Urinary bladder (tissue), 4 donors: ENCODE measurements around the gene RHOD. TPM values are rescaled to one million over a fixed set of nuclear protein-coding genes. Genes with fewer than 3 reads are reported as not detected.

ENCODE experiments used
- DNase-seq: peaks from one replicate; pipeline ENCODE4 v3.0.0-alpha.2; 2015; ENCODE audit errors: extremely low spot score
- H3K27ac ChIP-seq: one replicate; pipeline ENCODE4 v1.5.1; 2013; ENCODE audit warnings: low read depth, mild to moderate bottlenecking, moderate library complexity
- H3K36me3 ChIP-seq: one replicate; pipeline ENCODE4 v1.6.1; 2013; ENCODE audit warnings: mild to moderate bottlenecking, moderate library complexity; ENCODE audit not compliant: insufficient read depth
- H3K4me1 ChIP-seq: one replicate; pipeline ENCODE4 v1.6.1; 2013; ENCODE audit warnings: mild to moderate bottlenecking, moderate library complexity; ENCODE audit not compliant: insufficient read depth
- H3K4me3 ChIP-seq: one replicate; pipeline ENCODE4 v1.5.1; 2013; ENCODE audit warnings: low read depth, low read length
- WGBS: extraction: QIAGEN DNeasy Blood & Tissue Kit; methylation state at CpG from one replicate; pipeline ENCODE4 v1.1.7; 2013; 5-methylcytosine and 5-hydroxymethylcytosine counted together
- polyA plus RNA-seq: library from polyadenylated mRNA; stranded (reverse); fragments of 200-250 nt; gene quantifications from one replicate; pipeline ENCODE4 v1.2.3, GENCODE V29; 2013
- total RNA-seq: library from RNA; depleted of rRNA; stranded (reverse); fragments of >200 nt; gene quantifications from one replicate; pipeline ENCODE4 v1.2.3, GENCODE V29; 2014
- donor health status: healthy with polysubstance abuse.
- donor health status: healthy.

RHOD gene
- total and polyA plus RNA-seq, 2 donors, result 3.9 to 10.1 TPM

DNA sequence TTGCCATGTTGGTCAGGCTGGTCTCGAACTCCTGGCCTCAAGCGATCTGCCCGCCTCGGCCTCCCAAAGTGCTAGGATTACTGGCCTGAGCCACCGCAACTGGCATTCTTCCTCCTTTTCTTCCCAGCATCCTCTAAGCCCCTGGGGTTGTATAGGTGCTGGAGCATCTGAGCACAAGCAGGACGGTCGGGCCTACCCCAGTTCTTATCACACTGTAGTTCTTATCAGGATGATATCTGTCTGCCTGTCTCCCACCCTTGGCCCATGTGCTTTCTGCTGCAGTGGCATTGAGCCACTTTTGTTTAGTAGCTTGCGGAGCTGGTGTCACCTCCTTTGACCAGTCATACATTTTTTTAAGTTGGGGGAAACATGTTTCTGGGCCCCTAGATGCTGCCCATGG is 1.9 kb downstream of the RHOD start:
- Histone ChIP-seq H3K4me3 (no peak overlapping the region), H3K27ac (no peak overlapping the region), H3K4me1 (peaks cover 7% of the 10 kb centered on the region), H3K36me3 (no peaks in the 10 kb centered on the region)
- 88% methylated on average over 8 of the region's 8 CpGs for WGBS
- DNase-seq, result no peak

DNA sequence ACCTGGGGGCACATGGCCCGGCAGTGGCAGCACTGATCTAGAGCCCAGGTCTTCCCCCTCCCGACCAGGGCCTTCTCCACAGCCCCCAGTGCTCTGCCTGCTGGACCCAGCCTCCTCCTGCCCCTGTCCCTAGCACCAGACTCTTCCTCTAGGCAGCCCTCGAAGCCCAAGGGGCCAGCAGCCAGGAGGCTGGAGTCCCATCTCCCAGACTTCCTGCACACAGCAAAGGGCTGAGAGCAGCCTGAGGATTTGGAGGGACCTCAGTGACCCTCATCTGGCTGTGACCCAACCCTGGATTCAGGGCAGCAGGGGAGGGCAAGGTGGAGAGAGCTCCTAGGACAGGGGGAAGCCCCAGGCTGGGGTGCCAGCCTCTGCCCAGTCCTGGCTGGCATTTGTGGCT is 3.0 kb downstream of the RHOD start:
- no peak overlapping the region for H3K4me3 ChIP-seq
- no peak for DNase-seq
- no peak overlapping the region for H3K27ac ChIP-seq
- no peaks in the 10 kb centered on the region for H3K36me3 ChIP-seq
- WGBS, result 83% methylated on average over 3 of the region's 3 CpGs
- H3K4me1 ChIP-seq, result peaks cover 7% of the 10 kb centered on the region

DNA sequence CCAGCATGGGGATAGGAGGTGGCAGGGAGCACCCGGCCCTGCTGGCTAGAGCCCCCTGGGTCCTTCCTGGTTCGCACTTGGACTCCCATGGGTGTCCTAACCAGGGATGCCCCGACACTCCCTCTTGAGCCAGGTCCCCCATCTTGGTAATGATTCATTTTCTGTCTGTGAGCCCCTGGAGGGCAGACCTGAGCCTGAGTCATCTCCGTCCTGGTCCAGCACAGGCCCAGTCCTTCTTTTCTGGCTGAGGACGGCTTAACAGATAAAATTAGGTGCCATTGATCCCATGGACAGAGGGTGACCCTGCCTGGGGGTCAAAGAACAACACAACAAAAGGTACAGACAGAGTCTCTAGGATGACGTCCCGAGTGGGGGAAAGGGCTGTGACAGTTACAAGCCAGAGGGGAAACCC is 3.5 kb downstream of the RHOD start:
- H3K4me1 ChIP-seq, result peaks cover 7% of the 10 kb centered on the region
- no peaks in the 10 kb centered on the region for H3K36me3 ChIP-seq
- no peak overlapping the region for H3K4me3 ChIP-seq
- no peak for DNase-seq
- 89% methylated on average over 7 of the region's 7 CpGs for WGBS
- H3K27ac ChIP-seq, result no peak overlapping the region

DNA sequence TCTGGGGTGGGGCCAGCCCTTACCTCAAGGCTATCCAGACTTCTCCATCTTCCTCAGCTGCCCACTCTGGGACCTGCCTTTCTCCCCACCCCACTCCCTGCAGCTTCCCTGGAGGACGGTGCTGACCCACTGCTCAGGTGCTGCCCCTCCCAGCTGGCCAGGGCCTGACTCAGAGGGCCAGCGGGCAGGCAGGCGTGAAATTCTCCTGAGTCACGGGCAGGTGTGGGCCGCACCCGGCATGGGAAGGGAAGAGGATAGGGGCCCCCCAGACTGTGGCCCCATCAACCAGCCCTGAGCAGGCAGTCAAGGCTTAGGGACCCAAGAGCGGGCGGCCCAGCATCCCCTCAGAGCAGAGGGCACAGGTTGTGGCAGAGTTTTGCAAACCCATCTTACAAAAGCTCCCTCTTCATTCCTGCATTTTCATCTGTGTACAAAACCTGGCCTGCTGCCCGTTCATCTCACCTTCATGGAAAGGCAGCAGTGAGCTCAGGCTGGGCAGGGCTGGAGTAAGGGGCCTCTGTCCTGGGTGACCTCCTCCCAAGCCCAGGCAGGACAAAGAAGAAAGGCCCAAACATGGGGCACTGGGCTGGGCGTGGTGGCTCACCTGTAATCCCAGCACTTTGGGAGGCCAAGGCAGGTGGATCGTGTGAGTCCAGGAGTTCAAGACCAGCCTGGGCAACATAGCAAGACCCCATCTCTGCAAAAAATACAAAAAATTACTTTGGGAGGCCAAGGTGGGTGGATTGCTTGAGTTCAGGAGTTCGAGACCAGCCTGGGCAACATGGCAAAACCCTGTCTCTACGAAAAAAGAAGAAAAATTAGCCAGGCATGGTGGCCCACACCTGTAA is 6.1 kb downstream of the RHOD start:
- Histone ChIP-seq H3K4me1 (no peaks in the 10 kb centered on the region), H3K27ac (no peak overlapping the region), H3K4me3 (no peak overlapping the region), H3K36me3 (no peaks in the 10 kb centered on the region)
- DNase-seq, result no peak
- WGBS, result 87% methylated on average over 13 of the region's 13 CpGs

DNA sequence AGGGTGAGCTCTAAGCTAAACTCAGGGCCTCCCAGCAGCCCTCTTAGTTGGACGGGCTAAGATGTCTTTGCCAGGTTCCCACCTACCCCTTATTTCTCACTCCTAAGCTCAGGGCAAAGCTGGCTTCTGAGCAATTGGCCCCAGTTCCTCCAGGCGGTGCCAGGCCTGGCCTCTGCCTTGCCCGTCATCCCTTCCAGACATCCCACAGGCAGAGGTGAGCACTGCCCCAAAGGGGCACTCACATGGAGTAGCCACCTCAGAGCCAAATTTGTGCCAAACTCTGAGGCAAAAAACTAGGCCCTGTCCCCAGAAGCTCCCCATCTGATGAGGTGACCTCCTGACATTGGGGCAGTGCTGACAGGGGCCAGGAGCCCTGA is 9.7 kb downstream of the RHOD start:
- DNase-seq, result no peak
- Histone ChIP-seq H3K27ac (no peak overlapping the region), H3K4me1 (no peaks in the 10 kb centered on the region), H3K36me3 (no peaks in the 10 kb centered on the region), H3K4me3 (no peak overlapping the region)
- WGBS, result 96% methylated on average over 3 of the region's 3 CpGs

DNA sequence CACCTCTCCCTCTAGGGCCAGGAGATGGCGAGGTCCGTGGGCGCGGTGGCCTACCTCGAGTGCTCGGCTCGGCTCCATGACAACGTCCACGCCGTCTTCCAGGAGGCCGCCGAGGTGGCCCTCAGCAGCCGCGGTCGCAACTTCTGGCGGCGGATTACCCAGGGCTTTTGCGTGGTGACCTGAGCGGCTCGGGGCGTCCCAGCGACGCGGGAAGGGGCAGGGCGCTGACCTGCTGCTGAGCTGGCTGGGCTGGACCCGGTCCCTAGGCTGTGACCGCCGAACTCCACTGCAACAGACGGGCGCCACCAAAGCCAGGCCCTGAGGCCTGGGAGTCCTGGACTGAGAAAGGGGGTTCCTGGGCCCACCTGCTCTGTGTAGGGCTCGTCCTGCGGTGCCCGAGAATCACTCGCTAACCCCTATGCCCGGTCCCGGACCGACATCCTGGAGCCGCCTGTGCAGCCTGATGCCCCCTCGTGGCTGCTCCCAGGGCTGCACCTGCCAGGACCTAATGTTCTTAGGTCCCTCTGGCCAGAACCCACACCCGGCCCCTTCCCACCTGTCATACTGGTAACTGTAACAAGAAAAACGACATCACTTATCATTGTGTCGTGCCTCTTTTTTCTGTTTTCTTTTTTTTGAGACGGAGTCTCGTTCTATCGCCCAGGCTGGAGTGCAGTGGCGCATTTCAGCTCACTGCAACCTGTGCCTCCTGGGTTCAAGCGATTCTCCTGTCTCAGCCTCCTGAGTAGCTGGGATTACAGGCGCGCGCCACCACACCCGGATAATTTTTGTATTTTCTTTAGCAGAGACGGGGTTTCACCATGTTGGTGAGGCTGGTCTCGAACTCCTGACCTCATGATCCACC is 15.0 kb downstream of the RHOD start:
- no peak overlapping the region for H3K4me3 ChIP-seq
- WGBS, result 53% methylated on average over 53 of the region's 53 CpGs
- H3K36me3 ChIP-seq, result no peaks in the 10 kb centered on the region
- H3K4me1 ChIP-seq, result no peaks in the 10 kb centered on the region
- no peak overlapping the region for H3K27ac ChIP-seq
- DNase-seq, result no peak

DNA sequence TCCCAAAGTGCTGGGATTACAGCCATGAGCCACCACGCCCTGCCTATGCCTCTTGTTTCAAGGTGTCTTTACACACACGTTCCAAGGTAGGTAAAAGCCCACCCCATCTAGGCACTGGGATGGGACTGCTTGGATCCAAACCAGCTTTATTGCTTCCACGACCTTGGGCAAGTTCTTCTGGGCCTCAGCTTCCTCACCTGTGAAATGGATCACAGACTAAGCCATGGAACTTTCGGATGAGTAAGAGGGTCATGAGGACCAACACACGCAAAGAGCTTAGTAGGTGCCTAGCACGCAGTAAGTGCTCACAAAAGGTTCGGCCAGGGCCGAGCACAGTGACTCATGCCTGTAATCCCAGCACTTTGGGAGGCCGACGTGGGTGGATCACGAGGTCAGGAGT is 15.6 kb downstream of the RHOD start:
- DNase-seq, result no peak
- H3K36me3 ChIP-seq, result no peaks in the 10 kb centered on the region

DNA sequence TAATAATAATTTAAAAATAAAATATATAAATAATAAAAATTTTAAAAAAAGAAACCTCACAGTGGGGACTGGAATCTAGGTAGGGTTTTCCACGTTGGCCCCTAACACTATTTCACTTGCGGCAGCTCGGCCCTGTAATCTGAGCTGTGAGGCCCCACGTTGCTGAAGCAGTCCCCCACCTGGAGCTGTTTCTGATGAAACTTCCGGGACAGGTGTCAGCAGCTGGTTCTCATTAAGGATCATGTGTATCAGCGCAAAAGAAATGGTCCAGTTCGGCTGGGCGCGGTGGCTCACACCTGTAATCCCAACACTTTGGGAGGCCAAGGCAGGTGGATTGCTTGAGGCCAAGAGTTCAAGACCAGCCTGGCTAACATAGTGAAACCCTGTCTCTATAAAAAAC is 17.3 kb downstream of the RHOD start:
- no peaks in the 10 kb centered on the region for H3K4me1 ChIP-seq
- 83% methylated on average over 9 of the region's 9 CpGs for WGBS
- no peak overlapping the region for H3K27ac ChIP-seq
- H3K4me3 ChIP-seq, result no peak overlapping the region
- H3K36me3 ChIP-seq, result no peaks in the 10 kb centered on the region
- DNase-seq, result no peak

More for the DNA sequence above, 15.6 kb downstream of the RHOD start:
- 88% methylated on average over 11 of the region's 11 CpGs for WGBS
- H3K4me3 ChIP-seq, result no peak overlapping the region
- no peak overlapping the region for H3K27ac ChIP-seq
- no peaks in the 10 kb centered on the region for H3K4me1 ChIP-seq

DNA sequence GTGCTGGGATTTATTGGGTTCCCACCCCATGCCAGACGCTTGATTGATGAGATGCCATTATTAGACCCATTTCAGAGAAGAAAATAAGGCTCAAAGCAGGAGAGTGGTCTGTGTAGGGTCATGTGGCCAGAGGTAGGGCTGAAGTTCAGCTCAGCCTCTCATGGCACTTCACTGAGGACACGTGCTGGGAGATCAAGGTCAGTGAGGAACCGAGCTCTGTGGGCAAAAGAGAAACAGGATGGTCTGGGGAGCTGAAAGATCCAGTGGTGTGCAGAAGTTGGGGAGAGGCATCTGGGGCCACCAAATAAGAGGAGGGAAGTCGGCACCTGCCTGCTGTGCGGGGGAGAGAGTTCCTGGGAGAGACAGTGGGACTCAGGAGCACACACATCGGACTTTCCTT is 19.6 kb downstream of the RHOD start:
- H3K27ac ChIP-seq, result no peak overlapping the region
- no peak overlapping the region for H3K4me3 ChIP-seq
- H3K36me3 ChIP-seq, result no peaks in the 10 kb centered on the region
- DNase-seq, result no peak
- whole genome bisulfite sequencing, result 88% methylated on average over 6 of the region's 6 CpGs
- no peaks in the 10 kb centered on the region for H3K4me1 ChIP-seq

DNA sequence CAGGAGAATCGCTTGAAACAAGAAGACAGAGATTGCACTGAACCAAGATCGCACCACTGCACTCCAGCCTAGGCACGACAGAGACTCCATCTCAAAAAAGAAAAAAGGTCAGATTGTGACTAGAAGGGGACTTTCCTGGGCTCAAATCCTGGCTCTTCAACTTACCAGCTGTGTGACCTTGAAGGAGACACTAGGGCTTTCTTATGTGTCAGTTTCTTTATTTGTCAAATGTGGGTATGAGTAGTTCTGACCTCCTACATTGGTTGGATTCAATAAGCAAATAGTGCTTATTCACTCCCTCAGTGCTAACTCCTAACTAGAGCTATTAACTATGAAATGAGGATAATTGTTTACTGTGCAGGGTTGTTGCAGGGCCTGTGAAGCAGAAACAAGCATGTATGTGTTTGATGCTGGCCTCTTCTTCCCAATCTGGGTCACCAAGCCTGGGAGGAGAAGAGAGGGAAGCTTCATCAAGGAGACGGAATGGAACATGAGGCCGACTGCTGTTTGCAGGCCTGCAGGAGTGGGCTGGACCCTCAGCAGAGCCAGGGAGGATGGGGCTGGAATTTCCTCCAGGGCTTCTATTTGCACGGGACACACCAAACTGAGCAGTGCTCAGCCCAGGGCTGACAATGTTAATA is 22.5 kb downstream of the RHOD start:
- H3K4me3 ChIP-seq, result no peak overlapping the region
- no peaks in the 10 kb centered on the region for H3K36me3 ChIP-seq
- no peak for DNase-seq
- no peaks in the 10 kb centered on the region for H3K4me1 ChIP-seq
- 80% methylated on average over 6 of the region's 6 CpGs for WGBS
- H3K27ac ChIP-seq, result no peak overlapping the region

DNA sequence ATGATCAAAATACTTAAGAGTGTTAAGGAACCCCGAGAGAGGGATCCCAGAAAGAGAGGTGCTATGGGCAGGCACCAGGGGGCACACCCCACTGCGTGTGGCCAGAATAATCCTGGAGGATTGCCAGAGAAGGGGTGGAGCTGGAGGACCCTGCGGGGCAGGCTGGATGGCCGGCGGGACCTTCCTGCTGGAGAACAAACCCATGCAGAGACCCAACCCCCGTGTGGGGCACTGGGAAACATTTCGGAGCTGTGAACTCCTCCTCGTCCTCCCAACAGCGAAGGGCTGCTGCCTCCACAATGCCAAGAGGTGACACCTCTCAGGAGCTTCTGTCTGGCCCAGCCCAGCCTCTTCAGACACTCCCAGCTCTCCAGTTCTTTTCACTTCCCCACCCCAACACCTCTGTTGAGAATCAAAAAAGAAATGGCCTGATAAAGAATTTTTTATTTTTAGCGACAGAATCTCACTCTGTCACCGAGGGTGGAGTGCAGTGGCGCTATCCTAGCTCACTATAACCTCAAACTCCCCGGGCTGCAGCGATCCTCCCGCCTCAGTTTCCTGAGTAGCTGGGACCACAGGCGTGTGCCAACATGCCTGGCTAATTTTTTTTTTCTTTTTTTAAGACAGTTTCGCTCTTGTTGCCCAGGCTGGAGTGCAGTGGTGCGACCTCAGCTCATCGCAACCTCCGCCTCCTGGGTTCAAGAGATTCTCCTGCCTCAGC is 25.6 kb downstream of the RHOD start:
- H3K36me3 ChIP-seq, result no peaks in the 10 kb centered on the region
- H3K4me3 ChIP-seq, result no peak overlapping the region
- 44% methylated on average over 20 of the region's 20 CpGs for WGBS
- no peak overlapping the region for H3K27ac ChIP-seq
- H3K4me1 ChIP-seq, result no peaks in the 10 kb centered on the region
- no peak for DNase-seq

DNA sequence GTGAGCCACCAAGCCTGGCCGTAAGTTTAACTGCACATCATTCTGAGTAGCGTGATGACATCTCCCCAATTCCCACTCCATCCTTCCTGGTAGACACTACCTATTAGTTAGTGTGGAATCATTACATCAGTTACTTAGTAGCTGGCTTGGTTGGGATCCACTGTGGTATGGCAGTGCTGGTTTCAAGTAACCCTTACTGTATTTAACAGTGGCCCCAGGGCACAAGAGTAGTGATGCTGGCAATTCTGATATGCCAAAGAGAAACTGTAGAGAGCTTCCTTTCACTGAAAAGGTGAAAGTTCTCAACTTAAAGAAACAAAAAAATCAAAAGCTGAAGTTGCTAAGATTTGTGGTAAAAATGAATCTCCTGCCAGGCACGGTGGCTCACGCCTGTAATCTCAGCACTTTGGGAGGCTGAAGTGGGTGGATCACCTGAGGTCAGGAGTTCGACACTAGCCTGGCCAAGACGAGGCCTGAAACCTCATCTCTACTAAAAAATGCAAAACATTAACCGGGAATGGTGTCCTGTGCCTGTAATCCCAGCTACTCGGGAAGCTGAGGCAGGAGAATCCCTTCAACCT is 27.2 kb downstream of the RHOD start:
- WGBS, result 85% methylated on average over 8 of the region's 8 CpGs
- Histone ChIP-seq H3K4me3 (no peak overlapping the region), H3K4me1 (no peaks in the 10 kb centered on the region), H3K27ac (no peak overlapping the region), H3K36me3 (no peaks in the 10 kb centered on the region)
- no peak for DNase-seq

DNA sequence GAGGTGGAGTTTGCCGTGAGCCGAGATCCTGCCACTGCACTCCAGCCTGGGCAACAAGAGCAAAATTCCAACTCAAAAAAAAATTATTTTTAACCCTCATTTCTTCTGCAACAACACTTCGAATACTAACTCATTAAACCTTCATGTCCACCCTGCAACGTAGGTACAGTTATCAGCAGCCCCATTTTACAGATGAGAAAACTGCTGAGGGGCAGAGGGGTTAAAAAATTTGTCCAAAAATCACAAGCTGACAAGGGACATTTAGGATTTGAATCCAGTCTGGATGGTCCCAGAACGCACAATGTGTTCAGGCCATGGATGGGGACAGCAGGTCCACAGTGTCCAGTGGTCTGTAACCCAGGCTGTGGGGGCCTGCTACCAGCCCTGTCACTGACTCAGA is 29.0 kb downstream of the RHOD start:
- Histone ChIP-seq H3K27ac (no peak overlapping the region), H3K4me3 (no peak overlapping the region), H3K4me1 (no peaks in the 10 kb centered on the region), H3K36me3 (no peaks in the 10 kb centered on the region)
- 97% methylated on average over 5 of the region's 5 CpGs for WGBS
- no peak for DNase-seq
